Measurements from ENCODE around the gene CA9. TPM values are rescaled to one million over a fixed set of nuclear protein-coding genes. Genes with fewer than 3 reads are reported as not detected.

CA9 gene
- total and polyA plus RNA-seq, 9 of the 15 experiments (the other 6 are each of a cell fraction or from before 2014, with no cell fraction given), result 0.15 to 10.6 (median 0.60) TPM; not detected in 4

DNA sequence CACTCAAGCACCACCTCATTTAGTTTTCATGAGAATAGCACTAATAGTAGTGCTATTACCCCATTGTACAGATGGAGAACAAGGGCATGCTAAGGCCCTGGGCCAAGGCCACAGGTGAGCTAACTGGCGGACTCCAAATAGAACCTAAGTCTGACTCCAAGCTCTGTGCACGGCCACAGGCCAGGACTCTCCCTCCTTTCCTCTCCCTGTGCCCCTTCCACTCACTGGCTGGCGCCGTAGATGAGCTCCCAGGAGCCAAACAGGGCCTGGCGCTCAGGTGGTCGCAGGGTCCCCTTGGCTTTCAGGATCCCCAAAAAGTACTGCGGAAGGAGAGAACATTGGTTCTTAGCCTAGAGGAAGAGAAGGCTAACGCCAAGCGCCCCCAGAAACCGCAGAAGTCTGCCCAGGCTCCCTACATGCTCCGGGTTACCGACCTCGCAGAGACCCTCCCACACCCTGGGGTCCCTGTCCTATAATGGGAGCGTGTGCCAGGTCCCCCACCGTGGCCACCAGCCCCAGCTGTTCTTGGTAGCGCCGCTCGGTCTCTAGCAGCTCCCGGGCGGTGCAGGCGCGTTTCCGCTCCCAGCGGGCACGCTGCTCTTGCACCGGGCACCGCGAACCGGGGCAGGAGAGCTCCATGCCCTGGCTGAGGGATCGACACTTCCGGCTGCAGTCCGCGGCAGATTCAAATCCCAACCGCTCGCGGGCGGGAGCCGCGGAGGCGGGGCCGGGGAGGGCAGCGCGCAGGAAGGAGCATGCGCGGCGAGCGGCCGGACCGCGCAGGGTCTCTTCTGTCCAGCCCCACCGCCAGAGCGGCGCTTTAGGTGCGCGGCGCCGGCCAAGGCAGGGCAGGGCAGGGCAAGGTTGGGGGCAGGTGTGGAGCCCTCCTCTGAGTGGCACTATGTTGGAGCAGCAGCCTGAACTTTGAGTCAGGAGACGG lies 8.9 kb upstream of the CA9 start, which contains the start of gene ARHGEF39 (continued):
- TF ChIP-seq, protein P1, sequence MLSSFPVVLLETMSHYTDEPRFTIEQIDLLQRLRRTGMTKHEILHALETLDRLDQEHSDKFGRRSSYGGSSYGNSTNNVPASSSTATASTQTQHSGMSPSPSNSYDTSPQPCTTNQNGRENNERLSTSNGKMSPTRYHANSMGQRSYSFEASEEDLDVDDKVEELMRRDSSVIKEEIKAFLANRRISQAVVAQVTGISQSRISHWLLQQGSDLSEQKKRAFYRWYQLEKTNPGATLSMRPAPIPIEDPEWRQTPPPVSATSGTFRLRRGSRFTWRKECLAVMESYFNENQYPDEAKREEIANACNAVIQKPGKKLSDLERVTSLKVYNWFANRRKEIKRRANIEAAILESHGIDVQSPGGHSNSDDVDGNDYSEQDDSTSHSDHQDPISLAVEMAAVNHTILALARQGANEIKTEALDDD (IDR thresholded peaks at IDR 0.05), result no peak
- TF ChIP-seq CTBP1 (IDR thresholded peaks at IDR 0.05; ENCODE audit: borderline replicate concordance), result peak; percentile 51; the same call in 1 of the 2 replicates
- no peak for TF ChIP-seq CHCHD3 (CRISPR knock-in tag; IDR thresholded peaks at IDR 0.05)
- TF ChIP-seq MAFK (IDR thresholded peaks at IDR 0.05; ENCODE audit: low read length), result no peak
- no peak for TF ChIP-seq MIER1 (IDR thresholded peaks at IDR 0.05; ENCODE audit: low read depth)
- 0 out of 2 replicates have a peak, but pooled peaks have one; percentile 77 for TF ChIP-seq MTA3 (IDR thresholded peaks at IDR 0.05; ENCODE audit: borderline replicate concordance)
- TF ChIP-seq MNT (conservative IDR thresholded peaks at IDR 0.05), result peak; percentile 28 to 66; a peak in 3 of 4 replicates
- TF ChIP-seq RB1 (IDR thresholded peaks at IDR 0.05; ENCODE audit: low read depth), result peak; percentile 74; the same call in 1 of the 2 replicates
- TF ChIP-seq SNRNP70 (optimal IDR thresholded peaks at IDR 0.05; ENCODE audit: low read depth, low read length), result no peak
- no peak for TF ChIP-seq RNF2 (IDR thresholded peaks at IDR 0.05)
- no peak for TF ChIP-seq SPI1 (IDR thresholded peaks at IDR 0.05; ENCODE audit: borderline replicate concordance, low read depth, low read length)
- TF ChIP-seq NEUROD1 (IDR thresholded peaks at IDR 0.05; ENCODE audit: borderline replicate concordance, low read depth, low read length, partially characterized antibody), result no peak
- TF ChIP-seq TRIM25 (IDR thresholded peaks at IDR 0.05; ENCODE audit: borderline replicate concordance), result no peak
- no peak for TF ChIP-seq HSF4 (CRISPR knock-in tag; IDR thresholded peaks at IDR 0.05; ENCODE audit: borderline replicate concordance)
- TF ChIP-seq, protein P2, sequence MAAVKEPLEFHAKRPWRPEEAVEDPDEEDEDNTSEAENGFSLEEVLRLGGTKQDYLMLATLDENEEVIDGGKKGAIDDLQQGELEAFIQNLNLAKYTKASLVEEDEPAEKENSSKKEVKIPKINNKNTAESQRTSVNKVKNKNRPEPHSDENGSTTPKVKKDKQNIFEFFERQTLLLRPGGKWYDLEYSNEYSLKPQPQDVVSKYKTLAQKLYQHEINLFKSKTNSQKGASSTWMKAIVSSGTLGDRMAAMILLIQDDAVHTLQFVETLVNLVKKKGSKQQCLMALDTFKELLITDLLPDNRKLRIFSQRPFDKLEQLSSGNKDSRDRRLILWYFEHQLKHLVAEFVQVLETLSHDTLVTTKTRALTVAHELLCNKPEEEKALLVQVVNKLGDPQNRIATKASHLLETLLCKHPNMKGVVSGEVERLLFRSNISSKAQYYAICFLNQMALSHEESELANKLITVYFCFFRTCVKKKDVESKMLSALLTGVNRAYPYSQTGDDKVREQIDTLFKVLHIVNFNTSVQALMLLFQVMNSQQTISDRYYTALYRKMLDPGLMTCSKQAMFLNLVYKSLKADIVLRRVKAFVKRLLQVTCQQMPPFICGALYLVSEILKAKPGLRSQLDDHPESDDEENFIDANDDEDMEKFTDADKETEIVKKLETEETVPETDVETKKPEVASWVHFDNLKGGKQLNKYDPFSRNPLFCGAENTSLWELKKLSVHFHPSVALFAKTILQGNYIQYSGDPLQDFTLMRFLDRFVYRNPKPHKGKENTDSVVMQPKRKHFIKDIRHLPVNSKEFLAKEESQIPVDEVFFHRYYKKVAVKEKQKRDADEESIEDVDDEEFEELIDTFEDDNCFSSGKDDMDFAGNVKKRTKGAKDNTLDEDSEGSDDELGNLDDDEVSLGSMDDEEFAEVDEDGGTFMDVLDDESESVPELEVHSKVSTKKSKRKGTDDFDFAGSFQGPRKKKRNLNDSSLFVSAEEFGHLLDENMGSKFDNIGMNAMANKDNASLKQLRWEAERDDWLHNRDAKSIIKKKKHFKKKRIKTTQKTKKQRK (IDR thresholded peaks at IDR 0.05; ENCODE audit: borderline replicate concordance, low read depth, low read length), result no peak
- peak; percentile 80; the same call in 1 of the 2 replicates for TF ChIP-seq ETV5 (CRISPR knock-in tag; IDR thresholded peaks at IDR 0.05; ENCODE audit: low read depth)

Data from K562 (cell line).